ENCODE results near the gene RPL35A. TPM values are rescaled to one million over a fixed set of nuclear protein-coding genes. Genes with fewer than 3 reads are reported as not detected.
"Not testable (repeated sequence)": the region's sequence is repeated elsewhere in the genome, so short reads cannot be mapped to it uniquely, and the experiment has no call there.

The RPL35A gene
- total RNA-seq, 2 donors from 2014 or later, result 1,422 to 1,820 TPM

DNA sequence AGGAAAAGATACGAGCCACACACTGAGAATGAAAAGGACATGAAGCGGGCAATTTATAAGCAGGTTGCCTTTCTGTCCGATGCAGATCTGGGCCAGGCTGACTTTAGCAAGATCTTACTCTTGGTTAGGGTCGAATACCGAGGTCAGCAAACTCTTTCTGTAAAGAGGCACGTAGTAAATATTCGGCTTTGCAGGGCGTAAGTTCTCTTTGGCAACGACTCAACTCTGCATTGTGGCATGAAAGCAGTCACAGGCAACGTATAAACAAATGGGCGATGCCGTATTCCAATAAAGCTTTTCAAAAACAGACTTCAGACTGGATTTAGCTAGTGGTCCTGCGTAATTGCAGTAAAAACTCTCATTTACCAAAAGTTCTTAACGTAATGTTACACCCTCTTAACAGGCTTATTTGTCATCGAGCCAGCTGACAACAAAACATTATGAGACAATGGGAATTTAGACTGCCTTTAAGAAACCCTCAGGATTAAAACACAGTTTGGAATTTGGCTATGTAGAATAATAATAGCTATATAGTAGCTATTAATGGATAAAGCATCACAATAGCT, 13.1 kb upstream of the RPL35A start:
- H3K4me3 Mint-ChIP-seq, result no peak overlapping the region
- H3K9me3 Mint-ChIP-seq, result no peaks in the 10 kb centered on the region
- peaks cover 5% of the 10 kb centered on the region for H3K36me3 Mint-ChIP-seq (ENCODE audit: low read depth)
- no peaks in the 10 kb centered on the region for H3K27me3 Mint-ChIP-seq
- no peaks in the 10 kb centered on the region for H3K4me1 Mint-ChIP-seq
- no peak overlapping the region for H3K27ac Mint-ChIP-seq
- ATAC-seq (replicated peaks), result no peak

DNA sequence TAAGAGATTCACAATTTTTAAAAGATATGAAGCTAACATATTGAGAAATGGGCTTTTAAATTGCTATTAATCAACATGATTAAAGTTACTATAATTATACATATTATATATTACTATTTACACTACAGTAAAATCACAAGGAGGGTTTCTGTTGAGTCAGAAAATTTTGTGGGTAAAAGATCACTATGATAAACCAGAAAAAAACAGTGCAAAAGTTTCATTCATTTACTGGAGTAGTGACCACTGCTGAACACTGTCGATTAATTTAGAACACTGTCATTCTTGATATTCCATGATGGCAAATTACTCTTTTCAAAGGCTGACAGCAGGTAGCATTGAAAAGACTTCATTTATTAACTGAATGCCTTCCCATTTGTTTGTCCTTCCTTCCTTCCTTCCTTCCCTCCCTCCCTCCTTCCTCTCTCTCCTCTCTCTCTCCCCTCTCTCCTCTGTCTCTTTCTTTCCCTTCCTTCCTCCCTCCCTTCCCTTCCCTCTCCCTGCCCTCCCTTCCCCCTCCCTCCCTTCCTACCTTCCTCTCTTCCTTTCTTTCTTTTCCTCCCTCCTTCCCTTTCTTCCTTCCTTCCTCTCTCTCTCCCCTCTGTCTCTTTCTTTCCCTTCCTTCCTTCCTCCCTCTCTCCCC, 9.1 kb upstream of the RPL35A start:
- Mint-ChIP-seq H3K4me3 (peak overlapping the region; percentile 23), H3K9me3 (no peaks in the 10 kb centered on the region), H3K27ac (no peak overlapping the region), H3K4me1 (no peaks in the 10 kb centered on the region), H3K27me3 (no peaks in the 10 kb centered on the region), H3K36me3 (ENCODE audit: low read depth) (peaks cover 13% of the 10 kb centered on the region)
- peak; percentile 56 for ATAC-seq (replicated peaks)

DNA sequence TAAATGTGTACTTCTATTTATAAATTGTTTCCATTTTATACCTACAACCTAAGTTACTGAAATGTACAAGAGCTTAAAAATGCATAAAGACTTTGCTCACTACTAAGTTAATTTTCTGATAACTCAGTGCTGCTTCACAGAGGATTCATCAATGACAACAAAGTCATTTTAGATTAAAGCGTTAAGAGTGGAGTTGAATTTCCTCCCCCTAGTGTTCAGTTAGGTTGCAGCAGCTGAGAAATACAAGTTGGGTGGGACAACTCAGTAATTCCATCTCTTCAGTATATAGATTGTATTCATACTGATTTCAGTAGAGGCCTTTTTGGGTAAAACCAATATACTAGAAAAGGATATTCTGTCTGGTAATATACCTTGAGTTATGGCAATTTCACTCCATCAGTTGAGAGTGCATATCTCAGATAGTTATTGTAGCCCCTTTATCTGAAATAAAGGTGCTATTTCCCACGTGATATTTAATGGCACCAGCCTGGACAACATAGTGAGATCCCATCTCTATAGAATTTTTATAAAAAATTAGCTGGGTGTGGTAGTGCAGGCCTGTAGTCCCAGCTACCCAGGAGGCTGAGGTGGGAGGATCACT, 6.9 kb upstream of the RPL35A start:
- Mint-ChIP-seq H3K27me3 (no peaks in the 10 kb centered on the region), H3K27ac (no peak overlapping the region)

DNA sequence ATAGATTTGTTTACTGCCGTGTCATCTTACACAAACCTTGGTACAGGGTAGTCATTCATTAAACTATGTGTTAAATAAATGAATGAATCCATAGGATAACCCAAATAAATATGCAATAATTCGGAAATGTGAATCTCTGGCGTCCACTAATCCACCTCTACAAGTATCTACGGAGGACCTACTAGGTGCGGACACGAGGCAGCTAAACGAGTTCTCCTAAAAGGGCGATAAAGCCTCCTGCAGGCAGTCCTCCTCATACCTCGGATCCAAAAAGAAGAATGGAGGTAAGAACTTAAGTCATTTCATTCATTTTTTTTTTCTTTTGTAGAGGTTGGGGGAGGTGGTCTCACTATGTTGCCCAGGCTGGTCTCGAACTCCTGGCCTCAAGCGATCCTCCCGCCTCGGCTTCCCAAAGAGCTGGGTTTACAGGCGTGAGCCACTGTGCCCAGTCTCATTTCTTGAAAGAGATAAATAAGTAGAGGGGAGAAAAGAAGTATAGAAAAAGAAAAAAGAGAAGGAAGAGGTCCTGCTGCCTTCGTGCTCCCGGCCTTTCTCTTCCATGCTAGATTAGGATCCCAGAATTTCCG, 706 bp upstream of the RPL35A start:
- peaks cover 47% of the 10 kb centered on the region for H3K36me3 Mint-ChIP-seq (ENCODE audit: low read depth)
- H3K27me3 Mint-ChIP-seq, result no peaks in the 10 kb centered on the region
- H3K4me1 Mint-ChIP-seq, result peaks cover 19% of the 10 kb centered on the region
- peak; percentile 1 for ATAC-seq (replicated peaks)
- peak overlapping the region; percentile 99 for H3K27ac Mint-ChIP-seq
- H3K4me3 Mint-ChIP-seq, result peak overlapping the region; percentile 89
- H3K9me3 Mint-ChIP-seq, result no peaks in the 10 kb centered on the region

More for the DNA sequence above, 6.9 kb upstream of the RPL35A start:
- Mint-ChIP-seq H3K36me3 (ENCODE audit: low read depth) (peaks cover 13% of the 10 kb centered on the region), H3K9me3 (no peaks in the 10 kb centered on the region), H3K4me3 (no peak overlapping the region), H3K4me1 (no peaks in the 10 kb centered on the region)
- peak; percentile 82 for ATAC-seq (replicated peaks)

DNA sequence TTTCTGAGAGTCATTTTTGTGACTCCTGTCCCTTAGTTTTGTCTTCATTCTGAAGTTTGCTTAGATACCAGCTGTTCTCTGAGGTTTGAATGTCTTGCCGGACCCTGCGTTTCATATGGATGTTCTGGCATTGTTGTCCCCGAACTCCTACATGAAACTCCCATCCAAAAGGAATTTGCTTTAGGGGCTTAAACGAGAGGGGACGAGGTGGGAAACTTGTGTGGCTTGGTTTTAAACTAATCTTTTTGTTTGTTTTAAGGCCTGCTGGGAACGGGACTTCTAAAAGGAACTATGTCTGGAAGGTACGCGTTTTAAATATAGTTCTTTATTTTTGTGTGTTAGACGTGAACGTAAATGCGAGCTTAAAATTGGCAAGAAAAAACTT, 679 bp downstream of the RPL35A start:
- peaks cover 19% of the 10 kb centered on the region for H3K4me1 Mint-ChIP-seq
- H3K4me3 Mint-ChIP-seq, result peak overlapping the region; percentile 89

DNA sequence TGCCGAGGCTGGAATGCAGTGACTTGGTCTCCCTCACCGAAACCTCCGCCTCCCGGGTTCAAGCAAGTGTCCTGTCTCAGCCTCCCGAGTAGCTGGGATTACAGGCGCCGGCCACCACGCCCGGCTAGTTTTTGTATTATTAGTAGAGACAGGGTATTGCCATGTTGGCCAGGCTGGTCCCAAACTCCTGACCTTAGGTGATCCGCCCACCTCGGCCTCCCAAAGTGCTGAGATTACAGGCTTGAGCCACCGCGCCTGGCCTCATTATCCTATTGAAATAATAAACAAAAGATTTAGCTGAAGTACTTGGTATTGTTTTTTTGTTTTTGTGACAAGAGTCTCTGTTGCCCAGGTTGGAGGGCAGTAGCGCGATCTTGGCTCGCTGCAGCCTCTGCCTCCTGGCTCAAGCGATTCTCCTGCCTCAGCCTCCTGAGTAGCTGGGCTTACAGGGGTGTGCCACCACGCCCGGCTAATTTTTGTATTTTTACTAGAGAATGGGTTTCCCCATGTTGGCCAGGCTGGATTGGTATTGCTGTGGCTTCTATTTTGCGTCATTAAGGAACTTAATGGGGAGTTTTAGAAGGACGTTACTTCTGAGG, 1.5 kb downstream of the RPL35A start:
- ATAC-seq (replicated peaks), result no peak
- Mint-ChIP-seq H3K27me3 (no peaks in the 10 kb centered on the region), H3K36me3 (ENCODE audit: low read depth) (peaks cover 69% of the 10 kb centered on the region), H3K4me1 (peaks cover 19% of the 10 kb centered on the region), H3K27ac (peak overlapping the region; percentile 99), H3K9me3 (no peaks in the 10 kb centered on the region), H3K4me3 (peak overlapping the region; percentile 89)

More for the DNA sequence above, 679 bp downstream of the RPL35A start:
- Mint-ChIP-seq H3K36me3 (ENCODE audit: low read depth) (peaks cover 61% of the 10 kb centered on the region), H3K27me3 (no peaks in the 10 kb centered on the region), H3K27ac (peak overlapping the region; percentile 99), H3K9me3 (no peaks in the 10 kb centered on the region)
- no peak for ATAC-seq (replicated peaks)

DNA sequence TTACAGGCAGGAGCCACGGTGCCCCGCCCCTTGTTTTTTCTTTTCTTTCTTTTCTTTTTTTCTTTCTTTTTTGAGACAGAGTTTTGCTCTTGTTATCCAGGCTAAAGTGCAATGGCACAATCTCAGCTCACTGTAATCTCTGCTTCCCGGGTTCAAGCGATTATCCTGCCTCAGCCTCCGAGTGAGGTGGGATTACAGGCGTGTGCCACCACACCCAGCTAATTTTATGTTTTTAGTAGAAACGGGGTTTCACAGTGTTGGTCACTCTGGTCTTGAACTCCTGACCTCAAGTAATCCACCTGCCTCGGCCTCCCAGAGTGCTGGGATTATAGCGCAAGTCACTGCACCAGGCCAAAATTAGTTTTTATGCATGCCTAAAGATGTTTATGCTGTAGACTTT, 2.5 kb downstream of the RPL35A start:
- no peak for ATAC-seq (replicated peaks)
- Mint-ChIP-seq H3K27ac (peak overlapping the region; percentile 83), H3K4me3 (peak overlapping the region; percentile 89), H3K36me3 (ENCODE audit: low read depth) (peaks cover 79% of the 10 kb centered on the region), H3K27me3 (no peaks in the 10 kb centered on the region), H3K9me3 (no peaks in the 10 kb centered on the region), H3K4me1 (peaks cover 27% of the 10 kb centered on the region)

DNA sequence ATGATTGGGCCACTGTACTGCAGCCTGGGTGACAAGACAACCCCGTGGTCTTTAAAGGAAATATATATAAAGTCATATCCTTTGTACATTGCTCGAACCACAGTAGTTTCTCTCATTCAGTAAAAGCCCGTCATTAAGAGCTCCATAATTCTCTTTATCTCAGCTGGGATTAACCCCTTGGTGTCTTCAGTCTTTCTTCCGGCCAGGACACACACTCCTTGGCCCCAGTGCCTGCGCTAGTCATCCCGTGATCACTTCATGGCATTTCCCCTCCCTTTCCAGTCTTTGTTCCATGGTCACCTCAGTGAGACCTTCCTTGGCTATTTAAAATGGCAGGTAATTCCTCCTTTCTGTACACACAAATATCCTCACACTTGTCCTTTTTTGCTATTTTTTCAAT, 3.3 kb downstream of the RPL35A start:
- ATAC-seq (replicated peaks), result no peak

DNA sequence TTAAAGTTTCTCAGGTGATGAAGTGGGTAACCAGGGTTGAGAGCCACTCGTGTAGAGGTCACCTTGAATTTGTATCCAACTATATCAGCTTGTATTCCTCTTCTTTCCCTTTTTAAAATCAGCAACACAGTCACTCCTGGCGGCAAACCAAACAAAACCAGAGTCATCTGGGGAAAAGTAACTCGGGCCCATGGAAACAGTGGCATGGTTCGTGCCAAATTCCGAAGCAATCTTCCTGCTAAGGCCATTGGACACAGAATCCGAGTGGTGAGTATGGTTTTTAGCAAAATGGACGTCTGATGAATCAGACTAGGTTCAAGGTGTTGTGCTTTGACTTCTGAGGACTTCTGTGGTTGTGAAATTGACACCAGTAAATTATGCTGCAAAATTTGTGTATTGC, 3.9 kb downstream of the RPL35A start:
- H3K4me1 Mint-ChIP-seq, result peaks cover 37% of the 10 kb centered on the region

More for the DNA sequence above, 3.3 kb downstream of the RPL35A start:
- peak overlapping the region; percentile 89 for H3K4me3 Mint-ChIP-seq
- peaks cover 87% of the 10 kb centered on the region for H3K36me3 Mint-ChIP-seq (ENCODE audit: low read depth)
- no peaks in the 10 kb centered on the region for H3K9me3 Mint-ChIP-seq
- H3K27me3 Mint-ChIP-seq, result no peaks in the 10 kb centered on the region
- peaks cover 35% of the 10 kb centered on the region for H3K4me1 Mint-ChIP-seq
- peak overlapping the region; percentile 83 for H3K27ac Mint-ChIP-seq

DNA sequence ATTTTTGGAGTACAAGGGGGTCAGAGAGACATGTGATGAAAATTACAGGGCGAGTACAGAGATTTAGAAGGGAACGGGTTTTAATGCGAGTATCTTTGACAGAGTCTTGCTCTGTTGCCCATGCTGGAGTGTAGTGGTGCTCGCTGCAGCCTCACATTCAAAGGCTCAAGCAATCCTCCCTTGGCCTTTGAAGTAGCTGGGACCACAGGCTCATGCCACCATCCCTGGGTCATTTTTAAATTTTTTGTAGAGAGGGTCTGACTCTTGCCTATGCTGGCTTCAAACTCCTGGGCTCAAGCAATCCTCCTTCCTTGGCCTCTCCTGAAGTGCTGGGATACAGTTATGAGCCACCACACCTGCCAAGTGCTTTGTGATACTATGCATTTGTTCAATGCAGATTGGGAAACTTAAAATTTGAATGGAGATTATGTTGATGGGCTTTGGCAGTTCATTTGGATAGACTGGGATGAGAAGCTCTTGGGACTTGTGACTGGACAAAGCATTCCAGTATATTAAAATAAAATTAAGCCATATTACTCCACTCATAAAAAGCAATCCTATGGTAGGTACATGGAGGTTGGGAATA, 6.0 kb downstream of the RPL35A start:
- peaks cover 88% of the 10 kb centered on the region for H3K36me3 Mint-ChIP-seq (ENCODE audit: low read depth)

More for the DNA sequence above, 3.9 kb downstream of the RPL35A start:
- H3K4me3 Mint-ChIP-seq, result peak overlapping the region; percentile 89
- peaks cover 93% of the 10 kb centered on the region for H3K36me3 Mint-ChIP-seq (ENCODE audit: low read depth)
- peak overlapping the region; percentile 83 for H3K27ac Mint-ChIP-seq
- no peaks in the 10 kb centered on the region for H3K27me3 Mint-ChIP-seq
- no peak for ATAC-seq (replicated peaks)
- H3K9me3 Mint-ChIP-seq, result no peaks in the 10 kb centered on the region

DNA sequence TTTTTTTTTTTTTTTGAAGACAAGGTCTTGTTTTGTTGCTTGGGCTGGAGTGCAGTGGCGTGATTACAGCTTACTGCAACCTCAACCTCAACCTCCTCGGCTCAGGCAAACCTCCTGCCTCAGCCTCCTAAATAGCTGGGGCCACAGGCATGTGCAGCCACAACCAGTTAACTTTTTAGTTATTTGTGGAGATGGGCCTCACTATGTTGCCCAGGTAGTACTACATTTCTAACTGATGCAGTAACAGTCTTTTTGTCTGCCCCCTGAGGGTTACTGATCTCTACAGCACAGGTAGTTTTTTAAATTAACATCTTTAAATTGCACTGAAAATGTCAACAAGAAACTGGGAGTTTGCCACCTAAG, 6.6 kb downstream of the RPL35A start:
- H3K4me3 Mint-ChIP-seq, result no peak overlapping the region

More for the DNA sequence above, 6.0 kb downstream of the RPL35A start:
- no peak for ATAC-seq (replicated peaks)
- Mint-ChIP-seq H3K4me3 (no peak overlapping the region), H3K27me3 (no peaks in the 10 kb centered on the region), H3K4me1 (peaks cover 45% of the 10 kb centered on the region), H3K27ac (peak overlapping the region; percentile 16), H3K9me3 (no peaks in the 10 kb centered on the region)

DNA sequence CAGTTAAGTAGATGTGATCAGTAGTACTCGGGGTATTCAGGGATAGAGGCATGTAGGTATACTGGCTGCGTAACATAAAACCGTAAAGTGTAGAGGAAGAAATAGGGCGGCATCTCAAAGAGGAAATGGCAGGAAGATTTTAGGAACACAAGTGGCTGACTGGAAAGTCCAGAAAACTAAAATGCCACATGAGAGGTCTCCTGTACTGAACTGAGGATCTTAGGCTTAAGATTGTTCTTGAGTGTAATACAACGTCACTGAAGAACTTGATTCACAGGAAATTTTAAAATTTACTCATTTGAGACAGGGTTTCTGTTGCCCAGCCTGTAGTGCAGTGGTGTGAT, 7.8 kb downstream of the RPL35A start:
- Mint-ChIP-seq H3K27me3 (no peaks in the 10 kb centered on the region), H3K4me3 (peak overlapping the region; percentile 92), H3K4me1 (peaks cover 54% of the 10 kb centered on the region), H3K9me3 (no peaks in the 10 kb centered on the region), H3K27ac (peak overlapping the region; percentile 28), H3K36me3 (ENCODE audit: low read depth) (peaks cover 70% of the 10 kb centered on the region)
- no peak for ATAC-seq (replicated peaks)

More for the DNA sequence above, 6.6 kb downstream of the RPL35A start:
- H3K9me3 Mint-ChIP-seq, result no peaks in the 10 kb centered on the region
- peak overlapping the region; percentile 28 for H3K27ac Mint-ChIP-seq
- peaks cover 51% of the 10 kb centered on the region for H3K4me1 Mint-ChIP-seq
- no peak for ATAC-seq (replicated peaks)
- H3K36me3 Mint-ChIP-seq (ENCODE audit: low read depth), result peaks cover 81% of the 10 kb centered on the region
- no peaks in the 10 kb centered on the region for H3K27me3 Mint-ChIP-seq

DNA sequence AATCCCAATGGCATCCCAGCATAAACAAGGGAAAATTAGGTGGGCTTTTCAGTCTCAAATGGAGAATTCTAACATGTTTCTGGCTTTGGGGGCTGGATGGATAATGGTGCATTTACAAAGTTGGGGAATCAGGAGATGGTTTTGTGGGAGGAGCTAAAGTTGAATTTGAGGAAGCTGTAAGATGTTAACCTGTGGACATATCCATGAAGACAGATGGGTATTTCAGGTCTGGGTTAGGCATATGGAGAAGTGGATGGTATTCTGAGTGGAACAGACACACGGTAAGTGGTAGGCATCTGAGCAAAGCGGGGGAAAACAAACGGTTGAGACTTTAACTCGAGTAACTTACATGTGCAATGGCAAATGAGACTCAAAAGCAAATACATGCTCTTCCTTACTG, 8.4 kb downstream of the RPL35A start:
- Mint-ChIP-seq H3K27ac (peak overlapping the region; percentile 28), H3K9me3 (no peaks in the 10 kb centered on the region), H3K36me3 (ENCODE audit: low read depth) (peaks cover 64% of the 10 kb centered on the region), H3K4me3 (peak overlapping the region; percentile 92), H3K27me3 (no peaks in the 10 kb centered on the region), H3K4me1 (peaks cover 50% of the 10 kb centered on the region)
- no peak for ATAC-seq (replicated peaks)

DNA sequence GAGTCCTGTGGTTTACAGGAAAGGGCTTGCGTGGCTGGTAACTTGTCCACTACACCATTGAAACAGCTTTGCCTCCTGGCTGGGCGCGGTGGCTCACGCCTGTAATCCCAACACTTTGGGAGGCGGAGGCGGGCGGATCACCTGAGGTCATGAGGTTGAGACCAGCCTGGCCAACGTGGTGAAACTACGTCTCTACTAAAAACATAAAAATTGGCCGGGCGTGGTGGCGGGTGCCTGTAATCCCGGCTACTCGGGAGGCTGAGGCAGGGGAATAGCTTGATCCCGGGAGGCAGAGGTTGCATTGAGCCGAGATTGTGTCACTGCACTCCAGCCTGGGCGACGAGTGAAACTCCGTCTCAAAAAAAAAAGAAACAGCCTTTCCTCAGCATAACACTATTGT, 8.9 kb downstream of the RPL35A start:
- H3K9me3 Mint-ChIP-seq; ATAC-seq (replicated peaks); H3K27me3 Mint-ChIP-seq: not testable (repeated sequence)
- H3K36me3 Mint-ChIP-seq (ENCODE audit: low read depth), result peaks cover 59% of the 10 kb centered on the region
- peak overlapping the region; percentile 28 for H3K27ac Mint-ChIP-seq
- H3K4me3 Mint-ChIP-seq, result peak overlapping the region; percentile 92
- H3K4me1 Mint-ChIP-seq, result peaks cover 45% of the 10 kb centered on the region
